ENCODE data around the gene ZNF394.
A peak's percentile ranks its signal among the peaks of the same experiment; 100 is the strongest.

The ZNF394 gene

DNA sequence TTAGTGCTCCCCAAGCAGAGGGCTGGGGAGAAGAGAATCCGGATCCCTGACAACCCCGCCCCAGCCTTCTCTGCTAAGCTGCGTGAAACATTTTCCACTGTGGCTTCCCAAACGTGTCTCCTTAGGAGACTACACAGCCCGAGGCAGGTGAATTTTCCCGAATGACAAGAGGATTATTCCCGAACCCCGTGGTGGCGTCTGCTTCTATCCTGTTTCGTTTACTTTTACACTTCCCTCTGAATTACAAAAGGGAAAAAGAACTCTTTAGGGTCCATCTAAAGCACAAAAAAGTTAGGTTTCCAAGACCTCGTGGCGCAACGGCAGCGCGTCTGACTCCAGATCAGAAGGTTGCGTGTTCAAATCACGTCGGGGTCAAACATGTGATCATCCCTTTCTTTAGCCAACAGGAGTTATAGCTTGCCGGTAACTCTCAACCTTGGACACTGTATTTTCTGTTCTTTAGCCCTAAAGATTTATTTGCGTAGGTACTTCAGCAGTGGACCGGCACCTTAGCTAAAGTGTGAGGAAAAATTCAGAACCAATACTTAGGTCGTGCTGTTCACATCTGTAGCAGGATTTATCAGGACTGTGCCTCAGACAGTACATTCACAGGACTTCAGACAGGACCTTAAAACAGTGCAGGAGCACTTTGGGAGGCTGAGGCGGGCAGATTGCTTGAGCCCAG, 30.6 kb downstream of the ZNF394 start:
- Histone ChIP-seq H3K27me3 (ENCODE audit: control insufficient read depth, insufficient read depth, low read length) (no peaks in the 10 kb centered on the region), H3K27ac (ENCODE audit: low read length) (no peak overlapping the region), H3K9me3 (ENCODE audit: control insufficient read depth, insufficient read depth, low read length) (no peaks in the 10 kb centered on the region), H3K4me1 (ENCODE audit: control insufficient read depth, insufficient read depth, low read length) (no peaks in the 10 kb centered on the region), H3K36me3 (ENCODE audit: control insufficient read depth, insufficient read depth, low read length) (no peaks in the 10 kb centered on the region), H3K4me3 (ENCODE audit: low read length) (peak overlapping the region; percentile 14; the same call in 1 of the 2 replicates)
- DNase-seq (ENCODE audit: low read depth, low spot score) = no peak
- WGBS (ENCODE audit: insufficient coverage, insufficient read length) = no CpG with 5 or more reads among the region's 23 CpGs

DNA sequence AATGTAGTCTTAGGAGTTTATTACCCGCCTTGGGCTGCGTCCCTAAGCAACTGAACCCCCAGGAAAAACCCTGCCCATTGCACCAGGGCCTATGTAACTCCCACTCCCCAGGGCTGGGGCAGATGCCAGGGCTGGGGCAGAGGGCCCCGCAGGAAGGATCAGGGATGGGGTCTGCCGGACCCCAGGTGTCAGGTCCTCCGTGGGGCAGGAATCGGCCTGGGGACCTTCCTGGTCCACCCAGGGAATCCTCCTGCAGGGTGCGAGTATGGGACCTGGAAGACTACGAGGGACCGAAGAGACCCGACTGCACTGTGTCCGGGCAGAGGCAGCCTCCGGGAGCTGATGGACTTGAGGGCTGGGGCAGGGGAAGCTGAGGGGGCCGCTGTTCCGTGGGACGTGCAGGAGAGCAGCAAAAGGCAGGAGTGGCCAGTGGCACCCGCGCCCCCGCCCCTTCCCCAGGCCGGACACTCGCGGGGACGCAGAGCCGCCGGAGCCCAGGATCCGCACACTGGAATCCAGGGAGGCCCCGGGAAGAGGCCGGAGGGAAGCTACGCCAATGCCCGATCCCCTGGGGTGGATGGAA, 31.7 kb downstream of the ZNF394 start:
- Histone ChIP-seq H3K9me3 (ENCODE audit: control insufficient read depth, insufficient read depth, low read length) (no peaks in the 10 kb centered on the region), H3K36me3 (ENCODE audit: control insufficient read depth, insufficient read depth, low read length) (peaks cover 3% of the 10 kb centered on the region; the same call in 1 of the 2 replicates), H3K27me3 (ENCODE audit: control insufficient read depth, insufficient read depth, low read length) (no peaks in the 10 kb centered on the region), H3K4me3 (ENCODE audit: low read length) (no peak overlapping the region), H3K27ac (ENCODE audit: low read length) (no peak overlapping the region), H3K4me1 (ENCODE audit: control insufficient read depth, insufficient read depth, low read length) (no peaks in the 10 kb centered on the region)
- no peak for DNase-seq (ENCODE audit: low read depth, low spot score)
- WGBS (ENCODE audit: insufficient coverage, insufficient read length) = no CpG with 5 or more reads among the region's 29 CpGs

DNA sequence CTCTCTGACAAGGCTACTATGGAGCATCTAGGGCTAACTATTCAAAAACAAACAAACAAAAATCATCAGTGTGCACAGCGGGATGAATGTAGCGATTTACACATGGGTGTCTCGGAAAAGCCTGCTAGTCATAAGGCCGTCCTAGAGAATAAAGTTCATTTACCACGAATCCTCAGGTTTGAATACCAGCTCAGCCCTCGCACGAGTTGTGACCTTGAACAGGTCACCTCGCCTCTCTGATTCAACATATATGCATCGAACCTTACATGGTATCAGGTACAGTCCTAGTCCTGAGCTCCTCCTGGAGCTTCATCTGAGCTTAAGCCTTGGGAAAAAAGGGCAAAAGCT, 34.7 kb downstream of the ZNF394 start:
- Histone ChIP-seq H3K27ac (ENCODE audit: low read length) (no peak overlapping the region), H3K4me3 (ENCODE audit: low read length) (peak overlapping the region; percentile 83), H3K4me1 (ENCODE audit: control insufficient read depth, insufficient read depth, low read length) (no peaks in the 10 kb centered on the region), H3K9me3 (ENCODE audit: control insufficient read depth, insufficient read depth, low read length) (no peaks in the 10 kb centered on the region), H3K36me3 (ENCODE audit: control insufficient read depth, insufficient read depth, low read length) (peaks cover 6% of the 10 kb centered on the region; the same call in 1 of the 2 replicates), H3K27me3 (ENCODE audit: control insufficient read depth, insufficient read depth, low read length) (no peaks in the 10 kb centered on the region)
- DNase-seq (ENCODE audit: low read depth, low spot score) = no peak
- WGBS (ENCODE audit: insufficient coverage, insufficient read length) = no CpG with 5 or more reads among the region's 9 CpGs

DNA sequence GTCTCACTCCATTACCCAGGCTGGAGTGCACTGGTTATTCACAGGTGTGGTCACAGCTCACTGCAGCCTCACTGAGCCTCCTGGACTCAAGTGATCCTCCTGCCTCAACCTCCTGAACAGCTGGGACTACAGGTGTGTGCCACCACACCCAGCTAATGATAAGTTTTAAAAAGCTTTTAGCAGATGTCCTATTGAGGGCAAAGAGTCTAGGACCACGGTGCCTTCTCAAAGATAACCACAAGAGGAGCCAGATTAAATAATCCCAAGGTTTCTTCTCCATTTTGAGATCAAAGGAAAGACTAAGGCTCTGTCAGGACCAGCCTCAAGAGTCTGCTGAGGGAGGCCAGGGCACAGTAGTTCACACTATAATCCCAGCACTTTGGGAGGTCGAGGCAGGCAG, 38.9 kb downstream of the ZNF394 start:
- Histone ChIP-seq H3K4me3 (ENCODE audit: low read length) (no peak overlapping the region), H3K36me3 (ENCODE audit: control insufficient read depth, insufficient read depth, low read length) (peaks cover 21% of the 10 kb centered on the region), H3K27me3 (ENCODE audit: control insufficient read depth, insufficient read depth, low read length) (no peaks in the 10 kb centered on the region), H3K9me3 (ENCODE audit: control insufficient read depth, insufficient read depth, low read length) (no peaks in the 10 kb centered on the region), H3K27ac (ENCODE audit: low read length) (no peak overlapping the region), H3K4me1 (ENCODE audit: control insufficient read depth, insufficient read depth, low read length) (no peaks in the 10 kb centered on the region)
- no peak for DNase-seq (ENCODE audit: low read depth, low spot score)
- no CpG with 5 or more reads among the region's 2 CpGs for WGBS (ENCODE audit: insufficient coverage, insufficient read length)

DNA sequence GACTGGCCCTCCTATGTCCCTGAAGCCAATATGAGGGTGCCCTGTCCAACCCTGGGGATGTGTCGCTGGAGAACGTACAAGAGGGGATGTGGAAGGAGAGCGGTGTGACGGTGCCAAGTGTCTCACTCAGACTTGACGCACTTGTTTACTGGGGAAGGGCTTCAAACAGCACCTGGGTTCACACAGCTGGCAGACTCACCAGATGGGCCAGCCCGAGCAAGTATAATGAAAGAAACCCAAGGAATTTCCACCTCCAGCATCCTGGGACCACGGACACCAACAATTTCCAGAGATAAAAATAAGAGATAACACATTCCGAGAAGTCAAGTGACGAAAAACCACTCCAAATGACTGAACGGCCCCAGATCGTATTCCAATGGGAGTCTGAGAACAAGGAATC, 39.4 kb downstream of the ZNF394 start:
- Histone ChIP-seq H3K27ac (ENCODE audit: low read length) (no peak overlapping the region), H3K36me3 (ENCODE audit: control insufficient read depth, insufficient read depth, low read length) (peaks cover 21% of the 10 kb centered on the region), H3K9me3 (ENCODE audit: control insufficient read depth, insufficient read depth, low read length) (no peaks in the 10 kb centered on the region), H3K4me3 (ENCODE audit: low read length) (no peak overlapping the region), H3K4me1 (ENCODE audit: control insufficient read depth, insufficient read depth, low read length) (no peaks in the 10 kb centered on the region), H3K27me3 (ENCODE audit: control insufficient read depth, insufficient read depth, low read length) (no peaks in the 10 kb centered on the region)
- DNase-seq (ENCODE audit: low read depth, low spot score) = no peak
- no CpG with 5 or more reads among the region's 11 CpGs for WGBS (ENCODE audit: insufficient coverage, insufficient read length)

DNA sequence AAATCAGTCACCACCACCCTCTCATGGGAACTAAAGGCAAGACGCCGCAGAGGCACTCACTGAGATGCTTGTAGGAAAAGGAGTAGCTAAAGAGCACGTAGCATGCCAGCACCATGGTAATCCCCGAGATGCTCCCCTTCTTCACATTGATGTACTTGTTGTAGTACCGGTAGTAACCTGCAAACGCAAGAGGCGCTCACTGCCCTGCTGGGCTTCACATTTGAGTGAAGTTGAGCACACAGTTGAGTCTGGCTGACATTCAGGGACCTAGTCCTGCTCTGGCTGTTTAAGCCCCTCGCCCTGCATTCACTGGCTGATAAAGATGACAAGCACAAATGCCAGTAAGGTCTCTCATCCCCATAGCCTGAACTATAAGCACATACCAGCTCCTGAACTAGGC, 41.0 kb downstream of the ZNF394 start:
- Histone ChIP-seq H3K4me1 (ENCODE audit: control insufficient read depth, insufficient read depth, low read length) (no peaks in the 10 kb centered on the region), H3K9me3 (ENCODE audit: control insufficient read depth, insufficient read depth, low read length) (no peaks in the 10 kb centered on the region), H3K27me3 (ENCODE audit: control insufficient read depth, insufficient read depth, low read length) (no peaks in the 10 kb centered on the region), H3K27ac (ENCODE audit: low read length) (no peak overlapping the region), H3K36me3 (ENCODE audit: control insufficient read depth, insufficient read depth, low read length) (peaks cover 24% of the 10 kb centered on the region), H3K4me3 (ENCODE audit: low read length) (no peak overlapping the region)
- DNase-seq (ENCODE audit: low read depth, low spot score) = no peak
- no CpG with 5 or more reads among the region's 8 CpGs for WGBS (ENCODE audit: insufficient coverage, insufficient read length)

DNA sequence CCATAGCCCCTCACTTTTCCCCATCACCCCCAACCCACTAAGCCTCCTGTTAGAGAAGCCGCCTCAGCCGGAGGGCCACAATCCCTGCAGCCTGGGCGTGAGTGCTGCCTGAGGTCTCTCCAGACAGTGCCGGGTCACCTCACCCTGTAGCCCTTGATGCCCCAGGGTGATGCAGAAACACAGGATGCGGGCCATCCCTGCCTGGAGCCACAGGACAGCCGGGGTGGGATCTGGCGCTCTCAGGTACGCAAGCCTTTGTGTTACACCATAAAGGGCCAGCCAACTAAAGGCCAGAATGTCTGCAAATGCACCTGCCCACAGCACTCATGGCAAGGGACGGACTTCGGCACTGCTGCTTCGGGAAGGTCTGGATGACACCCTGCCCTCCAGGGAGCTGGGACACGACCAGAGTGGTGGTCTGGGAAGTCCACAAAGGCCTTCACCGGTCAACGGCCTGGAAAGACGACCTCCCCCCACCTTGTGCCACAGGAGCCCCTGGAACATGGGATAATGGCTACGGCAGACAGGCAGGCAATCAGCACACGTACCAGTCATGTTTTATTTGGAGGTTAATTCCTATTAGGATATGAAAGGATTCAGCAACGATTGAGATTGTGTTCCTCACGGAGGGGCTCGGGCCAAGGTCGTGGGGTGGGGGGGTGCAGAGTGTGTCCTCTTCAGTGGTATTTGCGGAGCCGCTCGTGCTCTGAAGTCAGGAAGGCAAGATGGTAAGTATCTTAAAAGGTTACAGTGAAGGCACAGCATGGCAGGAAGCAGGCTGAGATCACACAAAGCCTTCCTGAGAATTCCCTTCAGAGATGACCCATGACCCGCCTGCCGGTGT, 42.2 kb downstream of the ZNF394 start:
- Histone ChIP-seq H3K36me3 (ENCODE audit: control insufficient read depth, insufficient read depth, low read length) (peaks cover 28% of the 10 kb centered on the region), H3K27ac (ENCODE audit: low read length) (no peak overlapping the region), H3K27me3 (ENCODE audit: control insufficient read depth, insufficient read depth, low read length) (no peaks in the 10 kb centered on the region), H3K4me1 (ENCODE audit: control insufficient read depth, insufficient read depth, low read length) (no peaks in the 10 kb centered on the region), H3K9me3 (ENCODE audit: control insufficient read depth, insufficient read depth, low read length) (no peaks in the 10 kb centered on the region), H3K4me3 (ENCODE audit: low read length) (no peak overlapping the region)
- no peak for DNase-seq (ENCODE audit: low read depth, low spot score)
- WGBS (ENCODE audit: insufficient coverage, insufficient read length) = no CpG with 5 or more reads among the region's 26 CpGs

DNA sequence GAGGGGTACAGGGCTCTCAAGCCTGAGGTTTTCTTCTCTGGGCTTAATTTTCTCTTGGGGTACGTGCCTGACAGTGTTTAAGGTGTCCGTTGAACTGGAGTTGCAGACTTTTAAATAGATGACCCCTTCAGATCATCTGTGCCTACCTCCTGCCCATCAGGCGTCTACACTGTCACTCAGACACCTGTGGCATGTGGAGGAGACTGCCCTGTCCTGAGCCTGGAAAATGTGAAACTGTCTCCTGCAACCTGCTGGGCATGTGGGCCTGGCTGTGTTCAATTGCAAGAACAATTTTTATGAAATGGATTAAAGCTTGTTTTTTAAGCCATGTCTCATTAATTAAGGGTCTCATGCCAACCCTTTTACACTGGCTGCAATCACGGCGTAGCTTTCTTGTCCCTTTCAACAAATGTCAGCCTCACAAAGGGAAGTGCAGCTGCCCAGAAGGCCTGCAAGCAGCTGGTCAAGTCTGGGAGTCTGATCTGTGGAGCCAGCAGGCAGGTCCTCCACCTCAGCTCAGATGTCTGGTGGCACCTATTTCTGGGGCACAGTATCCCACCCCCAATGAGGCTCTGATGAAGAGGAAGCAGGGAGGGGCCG, 42.9 kb downstream of the ZNF394 start:
- no CpG with 5 or more reads among the region's 6 CpGs for WGBS (ENCODE audit: insufficient coverage, insufficient read length)
- no peak overlapping the region for H3K4me3 ChIP-seq (ENCODE audit: low read length)
- no peak for DNase-seq (ENCODE audit: low read depth, low spot score)
- H3K36me3 ChIP-seq (ENCODE audit: control insufficient read depth, insufficient read depth, low read length) = peaks cover 34% of the 10 kb centered on the region
- H3K27me3 ChIP-seq (ENCODE audit: control insufficient read depth, insufficient read depth, low read length) = no peaks in the 10 kb centered on the region
- H3K4me1 ChIP-seq (ENCODE audit: control insufficient read depth, insufficient read depth, low read length) = no peaks in the 10 kb centered on the region
- no peak overlapping the region for H3K27ac ChIP-seq (ENCODE audit: low read length)
- no peaks in the 10 kb centered on the region for H3K9me3 ChIP-seq (ENCODE audit: control insufficient read depth, insufficient read depth, low read length)

DNA sequence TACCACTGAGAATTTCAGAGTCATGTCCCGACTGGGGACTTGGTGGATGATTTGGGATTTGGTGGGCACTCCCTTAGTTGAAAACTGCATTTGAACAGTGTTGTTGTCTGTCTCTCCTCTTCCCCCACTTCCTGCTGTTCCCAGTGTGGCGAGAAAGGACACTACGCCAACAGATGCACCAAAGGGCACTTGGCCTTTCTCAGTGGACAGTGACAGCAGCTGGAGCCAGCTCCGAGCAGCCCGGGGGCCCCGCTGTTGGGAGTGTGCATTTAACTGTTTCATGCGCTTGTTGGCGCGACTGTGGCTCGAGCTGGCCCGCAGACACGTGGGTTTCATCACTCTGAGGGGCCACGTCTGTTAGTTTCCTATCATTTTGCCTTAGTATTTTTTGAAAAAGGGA, 43.8 kb downstream of the ZNF394 start:
- Histone ChIP-seq H3K27me3 (ENCODE audit: control insufficient read depth, insufficient read depth, low read length) (no peaks in the 10 kb centered on the region), H3K4me3 (ENCODE audit: low read length) (no peak overlapping the region), H3K9me3 (ENCODE audit: control insufficient read depth, insufficient read depth, low read length) (no peaks in the 10 kb centered on the region), H3K36me3 (ENCODE audit: control insufficient read depth, insufficient read depth, low read length) (peaks cover 41% of the 10 kb centered on the region), H3K4me1 (ENCODE audit: control insufficient read depth, insufficient read depth, low read length) (no peaks in the 10 kb centered on the region), H3K27ac (ENCODE audit: low read length) (no peak overlapping the region)
- no CpG with 5 or more reads among the region's 13 CpGs for WGBS (ENCODE audit: insufficient coverage, insufficient read length)
- no peak for DNase-seq (ENCODE audit: low read depth, low spot score)

DNA sequence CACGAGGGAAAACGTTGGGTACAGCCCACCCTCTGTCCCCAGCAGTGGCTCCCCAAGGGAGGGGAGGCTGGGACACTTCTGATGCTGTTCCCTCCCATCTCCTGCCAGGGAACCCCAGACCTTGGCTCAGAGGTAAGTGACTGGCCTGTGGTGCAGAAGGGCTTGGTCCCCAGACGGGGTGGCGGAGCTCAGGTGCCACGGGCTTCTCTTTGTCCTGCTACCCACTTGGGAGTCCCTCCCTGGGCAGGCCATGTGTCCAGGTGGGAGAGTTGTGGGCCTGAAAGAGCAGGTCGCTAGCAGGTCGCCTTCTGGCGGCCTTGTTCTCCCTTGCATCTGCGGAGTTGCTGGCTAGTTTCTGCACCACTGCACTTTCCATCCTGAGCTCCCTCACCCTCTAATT, 44.2 kb downstream of the ZNF394 start:
- no peak overlapping the region for H3K4me3 ChIP-seq (ENCODE audit: low read length)
- peaks cover 43% of the 10 kb centered on the region for H3K36me3 ChIP-seq (ENCODE audit: control insufficient read depth, insufficient read depth, low read length)
- WGBS (ENCODE audit: insufficient coverage, insufficient read length) = no CpG with 5 or more reads among the region's 9 CpGs
- no peaks in the 10 kb centered on the region for H3K4me1 ChIP-seq (ENCODE audit: control insufficient read depth, insufficient read depth, low read length)
- no peak for DNase-seq (ENCODE audit: low read depth, low spot score)
- H3K27ac ChIP-seq (ENCODE audit: low read length) = no peak overlapping the region
- no peaks in the 10 kb centered on the region for H3K27me3 ChIP-seq (ENCODE audit: control insufficient read depth, insufficient read depth, low read length)
- no peaks in the 10 kb centered on the region for H3K9me3 ChIP-seq (ENCODE audit: control insufficient read depth, insufficient read depth, low read length)

Data from iPS DF 6.9 (cell line).